Neuronal stem cell (in vitro differentiated cells): Measurements from ENCODE around the gene NDUFB8.

Source experiments
- DNase-seq: peaks from one replicate; pipeline ENCODE4 v3.0.0-alpha.2; 2013; ENCODE audit warnings: low spot score
- H2AFZ ChIP-seq: one replicate; pipeline ENCODE4 v1.6.1; 2013; ENCODE audit warnings: mild to moderate bottlenecking, low read length, inconsistent platforms
- H2AK5ac ChIP-seq: 2 replicates; pipeline ENCODE4 v1.6.1; 2013; ENCODE audit warnings: low read depth, mild to moderate bottlenecking, inconsistent platforms, low read length, moderate library complexity, mixed read lengths
- H2BK120ac ChIP-seq: 2 replicates; pipeline ENCODE4 v1.6.1; 2013; ENCODE audit warnings: low read depth, mild to moderate bottlenecking, inconsistent platforms, low read length, moderate library complexity, mixed read lengths
- H2BK12ac ChIP-seq: one replicate; pipeline ENCODE4 v1.6.1; 2013; ENCODE audit warnings: low read length, inconsistent platforms
- H2BK15ac ChIP-seq: 2 replicates; pipeline ENCODE4 v1.6.1; 2013; ENCODE audit warnings: mild to moderate bottlenecking, low read length, inconsistent platforms, mixed read lengths
- H2BK5ac ChIP-seq: one replicate; pipeline ENCODE4 v1.6.1; 2013; ENCODE audit warnings: inconsistent platforms, mild to moderate bottlenecking, low read length, moderate library complexity
- H3K14ac ChIP-seq: one replicate; pipeline ENCODE4 v1.6.1; 2013; ENCODE audit warnings: low read length, inconsistent platforms
- H3K18ac ChIP-seq: 2 replicates; pipeline ENCODE4 v1.6.1; 2013; ENCODE audit warnings: low read length, inconsistent platforms
- H3K23ac ChIP-seq: 2 replicates; pipeline ENCODE4 v1.6.1; 2013; ENCODE audit warnings: low read depth, mild to moderate bottlenecking, mixed read lengths, low read length, inconsistent platforms; ENCODE audit not compliant: poor library complexity
- H3K27ac ChIP-seq: replicated peaks from 3 replicates; pipeline ENCODE4 v1.5.1; 2013; ENCODE audit warnings: low read length, inconsistent platforms
- H3K27me3 ChIP-seq, 3 experiments: 2 replicates each; pipeline ENCODE4 v1.6.1; 2013; ENCODE audit warnings: low read length in 3 of 3, mild to moderate bottlenecking in 2 of 3, inconsistent platforms in 1 of 3, low read depth in 1 of 3, mixed read lengths in 1 of 3, moderate library complexity in 1 of 3; ENCODE audit not compliant: control insufficient read depth in 3 of 3, insufficient read depth in 3 of 3
- H3K36me3 ChIP-seq, 2 donors: replicated peaks in 1 of 2; 2 replicates each; pipeline ENCODE4 v1.6.1; 2013; ENCODE audit warnings: low read length in 2 of 2; ENCODE audit not compliant: control insufficient read depth in 2 of 2, insufficient read depth in 2 of 2
- H3K4ac ChIP-seq: 2 replicates; pipeline ENCODE4 v1.6.1; 2013; ENCODE audit warnings: inconsistent platforms, mild to moderate bottlenecking, low read length, moderate library complexity
- H3K4me1 ChIP-seq, 2 donors: 1 replicate in 1 of 2; 2 replicates in 1 of 2; pipeline ENCODE4 v1.6.1; 2013; ENCODE audit warnings: low read length in 2 of 2, low read depth in 1 of 2; ENCODE audit not compliant: control insufficient read depth in 2 of 2, insufficient read depth in 1 of 2
- H3K4me2 ChIP-seq: one replicate; pipeline ENCODE4 v1.6.1; 2013; ENCODE audit warnings: mild to moderate bottlenecking, low read length, inconsistent platforms; ENCODE audit not compliant: insufficient read depth, poor library complexity, severe bottlenecking
- H3K4me3 ChIP-seq, 2 donors: 2 replicates each; pipeline ENCODE4 v1.5.1; 2013; ENCODE audit warnings: low read length in 2 of 2, mild to moderate bottlenecking in 2 of 2, inconsistent platforms in 1 of 2, moderate library complexity in 1 of 2
- H3K79me1 ChIP-seq: one replicate; pipeline ENCODE4 v1.6.1; 2013; ENCODE audit warnings: low read depth, mild to moderate bottlenecking, inconsistent platforms, low read length, moderate library complexity
- H3K9ac ChIP-seq: one replicate; pipeline ENCODE4 v1.6.1; 2013; ENCODE audit warnings: mild to moderate bottlenecking, low read depth, low read length, inconsistent platforms; ENCODE audit not compliant: poor library complexity
- H3K9me3 ChIP-seq, 2 donors: replicated peaks in 1 of 2; 2 replicates each; pipeline versions ENCODE3 to v1.6.1; 2013; ENCODE audit warnings: low read length in 2 of 2, mild to moderate bottlenecking in 2 of 2, inconsistent platforms in 1 of 2, low read depth in 1 of 2, mixed read lengths in 1 of 2, moderate library complexity in 1 of 2; ENCODE audit not compliant: control insufficient read depth in 2 of 2, insufficient read depth in 1 of 2
- H4K8ac ChIP-seq: one replicate; pipeline ENCODE4 v1.6.1; 2013; ENCODE audit warnings: low read depth, mild to moderate bottlenecking, inconsistent platforms, low read length, moderate library complexity
- H4K91ac ChIP-seq: one replicate; pipeline ENCODE4 v1.6.1; 2013; ENCODE audit warnings: low read length, low read depth, mild to moderate bottlenecking, inconsistent platforms; ENCODE audit not compliant: poor library complexity
- WGBS, 2 donors: extraction: QIAGEN DNeasy Blood & Tissue Kit; methylation state at CpG; one replicate each; pipeline ENCODE4 v1.1.7; 2013; ENCODE audit warnings: missing lambda C conversion rate in 2 of 2, mixed read lengths in 1 of 2; ENCODE audit not compliant: insufficient read length in 2 of 2, insufficient replicate concordance in 1 of 2; ENCODE audit errors: extremely low coverage in 2 of 2; 5-methylcytosine and 5-hydroxymethylcytosine counted together

NDUFB8 gene

DNA sequence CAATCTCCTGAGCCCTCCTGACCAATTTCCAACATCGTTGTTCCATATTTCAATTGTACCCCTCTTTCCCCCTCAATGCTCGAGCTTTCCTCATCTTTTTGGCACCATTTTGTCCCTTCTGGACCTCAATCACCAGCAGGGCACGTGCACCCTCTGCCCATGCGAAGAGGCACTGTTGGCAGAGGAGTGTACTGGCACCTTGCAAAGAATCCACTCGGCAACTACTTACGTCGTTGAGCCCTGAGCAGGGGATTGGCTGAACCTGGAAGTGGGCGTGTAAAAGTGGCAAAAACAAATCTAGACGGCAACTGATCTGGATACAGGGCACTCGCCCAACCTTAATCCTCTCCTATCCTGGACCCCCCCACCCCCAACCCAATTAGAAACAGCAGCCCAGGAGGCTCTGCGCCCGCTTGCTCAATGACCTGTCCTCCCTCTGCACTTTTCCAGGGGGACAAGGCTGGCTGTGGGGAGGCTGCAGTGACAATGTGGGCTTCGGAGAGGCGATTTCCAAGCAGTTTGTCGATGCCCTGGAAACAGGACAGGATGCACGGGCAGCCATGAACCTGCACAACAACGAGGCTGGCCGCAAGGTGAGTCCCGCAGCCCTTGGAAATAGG, 48.1 kb downstream of the NDUFB8 start:
- Histone ChIP-seq H2AK5ac (no peak overlapping the region), H2BK15ac (no peak overlapping the region), H3K4me2 (peak overlapping the region; percentile 74), H3K4me1 (peaks cover 19 to 35% of the 10 kb centered on the region in 2 donors), H3K23ac (no peak overlapping the region), H3K27me3 (peaks cover 6 to 61% (median 33%) of the 10 kb centered on the region in 3 experiments), H3K9ac (no peak overlapping the region), H3K27ac (no peak overlapping the region), H3K14ac (no peak overlapping the region), H2AFZ (peak overlapping the region; percentile 93), H3K9me3 (no peaks in the 10 kb centered on the region), H2BK120ac (no peak overlapping the region), H3K18ac (peak overlapping the region; percentile 50), H3K79me1 (peaks cover 2% of the 10 kb centered on the region), H4K8ac (no peak overlapping the region), H2BK12ac (no peak overlapping the region), H2BK5ac (no peak overlapping the region), H3K4ac (no peak overlapping the region), H3K4me3 (peak overlapping the region in 1 of 2 donors; percentile 43), H3K36me3 (no peaks in the 10 kb centered on the region), H4K91ac (no peak overlapping the region)
- DNase-seq: peak; percentile 90
- WGBS, 2 donors: no CpG with 5 or more reads among the region's 19 CpGs

DNA sequence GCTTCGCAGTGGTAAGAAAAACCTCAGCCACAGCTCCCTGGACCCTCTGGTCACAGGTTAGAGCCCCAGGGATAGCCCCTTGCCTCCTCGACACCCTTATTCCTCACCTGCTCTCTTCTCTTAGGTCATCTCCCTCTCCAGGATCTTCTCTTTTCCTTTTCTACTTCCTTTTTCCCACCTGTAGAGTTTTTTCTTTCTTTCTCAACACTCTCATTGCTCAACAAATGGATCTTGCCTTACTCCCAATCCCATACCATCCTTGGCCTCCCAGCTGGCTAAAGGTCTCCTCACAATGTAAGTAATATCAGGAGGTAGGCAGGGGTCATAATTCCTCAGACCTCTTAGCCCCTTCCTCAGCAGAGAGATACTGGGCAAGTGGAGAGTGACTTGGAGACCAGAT, 49.7 kb downstream of the NDUFB8 start:
- H3K14ac ChIP-seq: no peak overlapping the region
- no peak overlapping the region for H3K27ac ChIP-seq
- no peak for DNase-seq
- H3K18ac ChIP-seq: no peak overlapping the region
- no peaks in the 10 kb centered on the region for H3K9me3 ChIP-seq
- no peak overlapping the region for H2BK12ac ChIP-seq
- no CpG with 5 or more reads among the region's 2 CpGs for WGBS, 2 donors
- H2AK5ac ChIP-seq: no peak overlapping the region
- peaks cover 2% of the 10 kb centered on the region for H3K79me1 ChIP-seq
- H3K23ac ChIP-seq: no peak overlapping the region
- no peak overlapping the region for H3K9ac ChIP-seq
- H3K4ac ChIP-seq: no peak overlapping the region
- H2AFZ ChIP-seq: no peak overlapping the region
- H2BK5ac ChIP-seq: no peak overlapping the region
- H4K8ac ChIP-seq: no peak overlapping the region
- H3K4me1 ChIP-seq: peaks cover 13 to 20% of the 10 kb centered on the region in 2 donors
- no peak overlapping the region for H2BK15ac ChIP-seq
- H2BK120ac ChIP-seq: no peak overlapping the region
- peaks cover 6 to 61% (median 33%) of the 10 kb centered on the region in 3 experiments for H3K27me3 ChIP-seq
- H3K36me3 ChIP-seq: no peaks in the 10 kb centered on the region
- no peak overlapping the region for H3K4me3 ChIP-seq
- no peak overlapping the region for H3K4me2 ChIP-seq
- H4K91ac ChIP-seq: no peak overlapping the region

DNA sequence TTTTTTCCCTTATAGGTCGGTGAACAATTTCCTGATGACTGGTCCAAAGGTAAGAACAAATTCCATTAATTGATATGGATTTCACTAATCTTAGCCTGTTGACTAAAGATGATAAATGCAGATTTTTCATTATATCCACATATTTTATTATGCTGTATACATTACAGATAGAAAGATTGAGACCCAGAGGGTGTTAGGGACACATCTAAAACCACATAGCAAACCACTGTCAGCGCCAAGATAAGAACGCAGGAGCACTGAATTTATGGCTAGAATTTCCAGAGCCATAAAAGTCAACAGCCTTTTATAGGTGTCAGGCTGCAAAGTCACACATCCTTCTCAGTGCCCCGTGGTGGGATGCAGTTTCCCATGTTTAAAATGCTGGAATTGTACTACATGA, 50.6 kb downstream of the NDUFB8 start:
- Histone ChIP-seq H2BK15ac (no peak overlapping the region), H3K27ac (no peak overlapping the region), H2AFZ (no peak overlapping the region), H2AK5ac (no peak overlapping the region), H3K27me3 (peaks cover 6 to 54% (median 33%) of the 10 kb centered on the region in 3 experiments), H3K9ac (no peak overlapping the region), H3K36me3 (no peaks in the 10 kb centered on the region), H3K4me1 (peaks cover 7 to 10% of the 10 kb centered on the region in 2 donors), H3K4ac (no peak overlapping the region), H3K14ac (no peak overlapping the region), H3K9me3 (no peaks in the 10 kb centered on the region), H2BK12ac (no peak overlapping the region), H3K4me2 (no peak overlapping the region), H3K18ac (no peak overlapping the region), H4K91ac (no peak overlapping the region), H4K8ac (no peak overlapping the region), H3K4me3 (no peak overlapping the region), H3K79me1 (peaks cover 2% of the 10 kb centered on the region), H3K23ac (no peak overlapping the region), H2BK120ac (no peak overlapping the region), H2BK5ac (no peak overlapping the region)
- no CpG with 5 or more reads among the region's 4 CpGs for WGBS, 2 donors
- DNase-seq: no peak

DNA sequence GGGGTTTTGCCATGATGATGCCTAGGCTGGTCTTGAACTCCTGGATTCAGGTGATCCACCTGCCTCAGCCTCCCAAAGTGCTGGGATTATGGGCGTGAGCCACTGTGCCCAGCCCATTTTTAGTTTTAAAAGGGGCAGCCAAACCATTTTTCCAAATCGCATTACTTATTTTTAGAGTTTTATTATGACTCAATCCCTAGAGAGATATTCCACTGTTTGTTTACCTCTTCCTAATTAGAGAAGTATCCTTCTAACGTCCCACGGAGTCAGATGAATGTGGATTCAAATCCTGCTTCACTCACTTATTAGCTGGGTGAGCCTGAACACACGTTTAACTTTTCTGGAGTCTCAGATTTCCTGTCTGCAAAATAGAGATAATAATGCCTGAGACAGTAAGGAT, 51.7 kb downstream of the NDUFB8 start:
- H3K9ac ChIP-seq: no peak overlapping the region
- no peak overlapping the region for H2AK5ac ChIP-seq
- no peak overlapping the region for H3K14ac ChIP-seq
- H4K91ac ChIP-seq: no peak overlapping the region
- H3K4me2 ChIP-seq: no peak overlapping the region
- no peak overlapping the region for H2BK5ac ChIP-seq
- H2BK12ac ChIP-seq: no peak overlapping the region
- peaks cover 7 to 9% of the 10 kb centered on the region in 2 donors for H3K4me1 ChIP-seq
- no peak for DNase-seq
- H2AFZ ChIP-seq: no peak overlapping the region
- peaks cover 6 to 43% (median 33%) of the 10 kb centered on the region in 3 experiments for H3K27me3 ChIP-seq
- no peak overlapping the region for H3K4me3 ChIP-seq
- H3K27ac ChIP-seq: no peak overlapping the region
- no CpG with 5 or more reads among the region's 5 CpGs for WGBS, 2 donors
- no peak overlapping the region for H3K4ac ChIP-seq
- H3K9me3 ChIP-seq: no peaks in the 10 kb centered on the region
- H3K79me1 ChIP-seq: peaks cover 2% of the 10 kb centered on the region
- H2BK15ac ChIP-seq: no peak overlapping the region
- H4K8ac ChIP-seq: no peak overlapping the region
- no peak overlapping the region for H2BK120ac ChIP-seq
- H3K23ac ChIP-seq: no peak overlapping the region
- no peaks in the 10 kb centered on the region for H3K36me3 ChIP-seq
- H3K18ac ChIP-seq: no peak overlapping the region
